Stimulated activated CD4-positive, alpha-beta T cell treated with anti-CD3 and anti-CD28 coated beads, Interleukin-1b, Interleukin-23, amount 100 ng/mL, for 48 hours (primary cell): ENCODE results near the gene MPZL1.

Experiments
- DNase-seq: peaks from one replicate; pipeline ENCODE4 v3.0.0-alpha.2; 2020

MPZL1 gene

GRCh38 chr1:167751676-167752075 lies 29.9 kb downstream of the MPZL1 start:
- no peak for DNase-seq

DNA sequence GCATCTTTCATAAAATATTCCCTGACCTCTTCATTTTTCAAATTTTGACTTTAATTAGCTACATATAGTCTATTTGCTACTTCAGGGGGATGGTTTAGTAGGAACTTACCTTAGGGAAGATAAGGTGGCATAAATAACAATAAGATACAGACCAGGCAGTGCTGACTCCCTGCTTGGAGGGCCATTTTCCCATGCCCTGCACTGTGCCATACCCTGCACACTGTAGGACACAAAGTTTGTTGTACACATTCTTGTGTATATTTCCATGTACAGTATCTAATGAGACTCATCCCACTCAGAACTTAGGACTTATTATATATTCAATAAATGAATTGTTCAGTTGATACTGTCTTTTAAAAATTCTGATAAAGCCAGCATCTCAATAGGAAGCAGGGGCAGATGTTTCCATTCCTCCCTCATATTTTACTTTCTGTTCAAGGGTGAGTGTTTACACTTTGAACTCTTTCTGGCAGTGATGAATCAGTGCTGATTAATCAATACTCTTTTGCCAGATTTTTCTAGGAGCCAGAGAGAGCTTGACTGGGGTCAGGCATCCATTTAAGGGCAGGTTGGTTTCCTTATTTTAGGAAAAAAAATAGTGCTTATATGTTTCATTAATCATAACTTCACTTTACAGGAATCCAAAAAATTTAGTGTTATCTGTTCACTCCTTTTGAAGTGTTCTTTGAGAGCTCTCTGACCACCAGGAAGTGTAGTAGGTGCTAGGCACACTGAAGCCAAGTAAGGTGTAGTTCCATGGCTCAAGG lies 30.6 kb downstream of the MPZL1 start:
- no peak for DNase-seq

DNA sequence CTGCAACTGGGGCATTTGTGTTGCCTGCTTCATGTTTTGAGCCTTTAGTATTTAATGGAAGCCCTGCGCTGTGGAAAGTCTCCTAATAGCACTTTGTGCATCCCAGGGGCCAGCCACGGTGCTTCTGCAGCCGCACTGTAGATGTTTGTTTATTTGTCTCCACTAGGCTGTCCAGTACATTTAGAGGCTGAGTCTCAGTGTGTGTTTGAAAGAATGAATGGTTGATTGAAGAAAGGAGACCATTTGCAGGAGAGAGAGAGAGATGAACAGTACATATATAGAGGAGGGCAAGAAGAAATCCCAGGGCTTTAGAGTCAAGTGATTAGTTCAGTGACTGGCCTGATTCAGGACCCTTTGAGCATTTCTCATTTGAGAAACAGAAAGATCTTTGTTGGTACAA lies 33.9 kb downstream of the MPZL1 start:
- DNase-seq = no peak

- no peak for DNase-seq
Observed at GRCh38 chr1:167756730-167757405, 35.1 kb downstream of the MPZL1 start.

DNA sequence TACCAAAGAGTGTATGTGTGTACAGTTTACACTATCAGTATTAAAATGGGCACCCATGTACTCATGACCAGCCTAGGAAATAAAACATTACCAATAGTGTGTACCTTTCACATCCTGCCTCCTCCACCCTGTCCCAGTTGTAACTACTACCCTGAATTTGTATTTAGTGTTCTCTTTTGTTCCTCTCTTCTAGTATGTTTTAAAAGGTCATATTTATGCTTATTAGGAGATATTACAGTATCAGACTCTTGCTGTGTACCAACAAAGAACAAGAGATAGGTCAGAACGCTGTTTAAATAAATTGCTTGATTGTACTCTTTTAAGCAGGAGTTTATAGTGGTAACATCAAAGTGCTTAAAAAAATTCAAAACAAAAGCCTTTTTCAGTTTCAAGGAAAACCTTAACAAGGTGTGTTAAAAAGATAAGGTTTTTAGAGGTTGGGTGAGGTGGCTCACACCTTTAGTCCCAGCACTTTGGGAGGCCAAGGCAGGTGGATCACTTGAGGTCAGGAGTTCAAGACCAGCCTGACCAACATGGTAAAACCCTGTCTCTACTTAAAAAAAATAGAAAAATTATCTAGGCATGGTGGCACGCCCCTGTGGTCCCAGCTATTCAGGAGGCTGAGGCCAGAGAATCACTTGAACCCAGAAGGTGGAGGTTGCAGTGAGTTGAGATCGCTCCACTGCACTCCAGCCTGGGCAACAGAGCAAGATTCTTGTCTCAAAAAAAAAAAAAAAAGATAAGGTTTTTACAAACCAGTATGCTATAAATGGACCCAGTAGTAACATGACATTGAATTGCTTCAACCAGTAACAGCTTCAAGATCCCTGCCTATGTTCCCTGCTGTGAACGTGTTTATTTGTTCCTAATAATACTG lies 35.9 kb downstream of the MPZL1 start:
- DNase-seq = no peak

DNA sequence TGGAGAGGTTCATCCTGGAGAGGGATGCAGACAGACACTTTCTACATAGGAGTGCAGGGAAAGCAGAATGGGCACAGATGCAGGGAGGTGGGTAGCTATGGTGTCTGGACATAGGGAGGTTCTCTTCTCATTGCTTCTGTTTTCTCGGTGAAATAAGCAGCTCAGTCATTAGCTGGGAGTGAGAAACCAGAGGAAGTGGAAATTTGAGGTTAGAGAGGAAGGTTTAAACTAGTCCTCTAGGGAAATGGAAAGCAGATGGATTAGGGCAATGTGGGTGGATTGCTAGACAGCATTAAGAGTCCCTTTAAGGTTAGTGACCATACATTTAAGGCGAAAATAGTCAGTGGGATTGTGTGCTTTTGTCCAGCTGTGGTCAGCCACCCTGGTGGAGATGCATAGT lies 39.6 kb downstream of the MPZL1 start:
- DNase-seq = no peak

- peak; percentile 38 for DNase-seq
Observed at GRCh38 chr1:167762061-167762746, 40.4 kb downstream of the MPZL1 start.

- no peak for DNase-seq
Observed at GRCh38 chr1:167763525-167764220, 41.9 kb downstream of the MPZL1 start.

DNA sequence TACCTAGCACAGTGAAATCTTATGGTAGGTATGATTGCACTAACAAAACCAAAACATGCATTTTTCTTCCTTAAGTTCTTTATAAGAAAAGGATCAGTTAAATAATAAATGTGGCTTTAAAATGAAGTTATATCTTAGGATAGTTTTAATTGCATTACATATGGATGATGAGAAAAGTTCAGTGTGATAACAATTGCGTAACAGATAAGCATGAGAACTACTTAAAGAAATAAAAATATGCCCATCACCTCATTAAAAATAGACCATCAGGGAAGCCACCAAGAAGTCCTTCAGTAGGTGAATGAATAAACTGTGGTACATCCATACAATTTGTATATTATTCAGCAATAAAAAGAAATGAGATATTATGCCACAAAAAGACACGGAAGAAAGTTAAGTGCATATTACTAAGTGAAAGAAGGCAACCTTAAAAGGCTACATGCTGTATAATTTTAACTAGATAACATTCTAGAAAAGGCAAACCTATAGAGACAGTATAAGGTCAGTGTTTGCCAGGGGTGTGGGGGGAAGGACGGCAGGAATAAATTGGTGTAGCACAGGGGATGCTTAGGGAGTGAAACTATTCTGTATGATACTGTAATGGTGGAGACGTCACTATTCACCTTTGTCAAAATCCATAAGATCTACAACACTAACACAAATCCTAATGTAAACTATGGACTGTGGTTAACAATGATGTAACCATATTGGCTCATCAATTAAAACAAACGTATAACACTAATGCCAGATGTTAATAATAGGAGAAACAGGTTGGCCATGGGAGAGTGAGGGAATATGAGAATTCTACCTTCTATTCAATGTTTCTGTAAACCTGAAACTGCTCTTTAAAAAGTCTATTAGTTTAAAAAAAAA lies 42.9 kb downstream of the MPZL1 start:
- DNase-seq = no peak

GRCh38 chr1:167765496-167765895 lies 43.7 kb downstream of the MPZL1 start:
- DNase-seq = no peak

DNA sequence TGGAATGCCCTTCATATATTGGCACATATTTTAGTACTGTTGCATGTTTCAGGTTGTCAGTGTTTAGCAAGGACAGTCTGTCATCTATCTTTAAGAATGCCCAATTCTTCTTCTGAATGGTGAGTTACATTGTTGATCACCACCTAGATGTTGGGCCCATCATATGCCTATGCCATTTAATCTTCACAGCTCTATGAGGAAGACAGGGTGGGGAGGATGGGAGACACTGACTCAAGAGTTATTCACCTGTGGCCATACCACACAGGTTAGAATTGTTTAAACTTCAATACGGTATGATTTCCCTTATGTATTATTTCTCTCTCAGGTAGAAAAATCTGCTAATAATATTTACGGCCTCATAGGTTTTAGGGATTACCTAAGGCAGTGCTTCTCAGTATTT lies 44.8 kb downstream of the MPZL1 start:
- no peak for DNase-seq

DNA sequence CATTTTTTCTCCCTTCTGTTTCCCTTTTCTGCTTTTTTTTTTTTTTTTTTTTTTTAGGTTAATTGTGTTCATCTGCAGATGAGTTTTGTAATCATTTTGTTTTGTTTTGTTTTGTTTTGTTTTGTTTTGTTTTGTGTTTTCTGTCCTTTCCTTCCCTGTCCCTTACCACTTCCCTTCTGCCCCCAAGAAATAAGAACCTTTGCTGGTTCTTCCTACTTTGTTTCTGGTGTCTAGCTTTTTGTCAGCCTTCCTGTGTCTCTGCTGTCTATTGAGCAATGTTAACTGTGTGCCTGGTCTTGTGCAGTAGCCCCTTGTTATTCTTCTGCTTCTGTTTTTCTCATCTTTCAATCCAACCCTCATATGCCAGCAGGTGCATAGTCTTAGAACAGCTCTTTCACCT lies 46.0 kb downstream of the MPZL1 start:
- no peak for DNase-seq

DNA sequence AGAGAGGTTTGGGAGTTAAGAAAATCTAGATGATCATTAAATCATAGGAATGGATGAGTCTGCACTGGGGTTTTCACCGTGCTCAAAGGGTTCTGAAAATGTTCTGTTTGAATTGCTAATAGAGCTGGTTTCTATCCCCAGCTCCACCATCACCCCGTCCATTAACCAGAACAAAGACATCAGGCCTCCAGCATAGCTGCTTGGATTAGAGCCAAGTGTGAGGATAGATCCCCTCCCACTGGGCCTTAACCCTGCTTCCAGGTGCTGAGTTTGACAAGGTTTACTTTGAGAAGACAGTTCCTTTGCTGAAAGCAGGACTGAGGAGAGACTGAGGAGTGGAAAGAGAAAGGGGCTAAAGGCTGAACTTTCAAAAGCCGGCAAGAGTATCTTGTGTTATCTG lies 48.3 kb downstream of the MPZL1 start:
- DNase-seq = no peak

DNA sequence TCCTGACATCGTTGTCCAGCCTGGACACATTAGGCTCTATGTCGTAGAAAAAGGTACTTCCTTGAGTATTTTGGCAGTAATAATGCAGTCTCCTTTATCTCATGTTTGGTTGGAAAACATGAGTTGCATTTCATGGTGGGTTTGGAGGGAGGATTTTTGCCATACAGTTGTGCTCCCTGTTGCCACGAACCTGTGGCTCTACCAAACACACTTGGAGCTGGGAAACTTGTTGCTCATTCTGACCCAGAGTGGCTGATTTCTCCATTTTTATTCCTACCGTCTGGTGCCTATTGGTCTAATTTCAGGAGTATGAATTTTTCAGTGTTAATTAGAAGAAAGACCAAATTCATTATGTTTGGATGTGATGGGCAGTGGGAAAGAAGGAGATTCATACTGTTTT lies 50.7 kb downstream of the MPZL1 start:
- no peak for DNase-seq

GRCh38 chr1:167773516-167773915 lies 51.7 kb downstream of the MPZL1 start:
- DNase-seq = no peak

DNA sequence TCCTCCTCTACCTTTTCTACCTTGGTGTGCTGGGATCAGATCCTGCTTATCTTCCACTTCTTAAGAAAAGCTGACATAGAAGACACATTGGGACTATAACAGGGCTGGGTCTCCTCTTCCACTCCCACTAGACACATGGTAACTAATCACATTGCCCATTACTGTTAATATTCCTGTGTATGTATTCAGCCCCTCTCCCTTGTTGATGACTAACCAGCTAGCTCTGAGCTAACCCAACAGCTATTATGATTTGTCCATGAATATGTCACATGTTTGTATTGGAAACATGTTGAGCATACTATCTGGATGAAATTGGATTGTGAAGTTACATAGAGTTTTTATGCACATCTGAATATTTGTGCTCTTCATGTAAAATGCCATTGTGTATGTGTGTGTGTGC lies 52.9 kb downstream of the MPZL1 start:
- DNase-seq = no peak

DNA sequence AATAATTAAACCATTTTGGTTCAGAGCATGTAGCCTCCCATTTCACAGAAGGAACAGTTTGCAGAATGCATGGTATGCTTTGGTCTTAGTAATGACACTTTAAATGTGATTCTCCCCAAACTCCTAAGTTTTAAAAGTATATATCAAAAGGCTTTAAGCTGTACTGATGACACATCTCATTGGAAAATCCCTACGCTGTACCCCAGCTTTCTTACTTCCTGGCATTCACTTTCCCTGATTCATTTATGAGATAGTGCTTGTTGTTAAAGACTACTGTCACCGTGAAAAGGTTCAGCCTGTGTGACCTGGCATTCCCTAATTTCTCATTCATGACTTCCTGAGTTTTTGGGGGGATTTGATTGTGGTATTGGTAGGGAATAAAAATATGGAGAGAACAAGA lies 53.4 kb downstream of the MPZL1 start:
- no peak for DNase-seq

DNA sequence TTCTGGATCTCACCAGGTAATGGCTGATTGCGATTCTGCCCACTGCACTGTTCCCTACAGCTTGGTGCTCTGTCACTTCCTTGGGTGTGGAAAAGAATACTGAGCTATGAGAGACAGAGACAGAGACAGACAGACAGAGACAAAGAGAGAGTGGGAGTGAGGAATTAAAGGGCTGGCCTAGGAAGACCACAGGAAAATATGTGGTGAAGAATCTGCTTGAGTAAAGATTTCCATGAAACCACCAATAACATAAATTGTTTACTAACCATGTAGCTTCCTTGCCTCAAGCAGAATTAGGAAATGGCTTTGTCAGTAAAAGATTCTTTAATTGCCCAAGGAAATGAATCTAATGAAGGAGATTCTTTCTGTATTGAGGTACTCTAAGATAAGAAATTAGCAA lies 54.4 kb downstream of the MPZL1 start:
- DNase-seq = no peak

DNA sequence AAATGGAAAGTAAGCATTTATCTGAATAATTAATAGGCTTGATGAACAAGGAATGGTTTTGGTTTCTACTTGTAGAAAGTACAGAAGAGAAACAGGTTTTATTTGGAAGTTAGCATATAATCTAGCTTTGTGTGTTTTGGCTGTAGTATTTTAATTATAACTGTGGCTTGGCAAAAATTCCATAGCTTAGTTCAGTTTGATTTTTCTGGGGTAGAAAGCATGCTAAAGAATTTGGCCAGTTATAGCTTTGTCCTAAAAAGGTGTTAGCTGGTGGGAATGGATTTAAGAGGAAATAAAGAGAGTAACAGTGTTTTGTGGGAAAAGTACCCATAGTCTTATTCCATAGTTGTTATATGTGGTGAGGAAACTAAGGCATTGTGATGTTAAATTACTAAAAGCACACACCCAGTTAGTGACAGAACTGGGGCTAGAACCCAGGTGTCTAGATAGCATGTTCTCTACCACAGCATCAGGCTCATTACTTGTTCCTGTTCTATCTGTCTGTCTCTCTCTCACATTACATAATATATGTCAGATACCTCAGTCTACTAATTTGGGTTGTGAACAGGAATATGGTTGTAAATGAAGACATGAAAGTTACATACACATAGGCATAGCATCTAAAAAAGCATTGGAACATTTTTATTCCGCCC lies 55.0 kb downstream of the MPZL1 start:
- DNase-seq = no peak

GRCh38 chr1:167777269-167777650 lies 55.5 kb downstream of the MPZL1 start:
- DNase-seq = no peak

DNA sequence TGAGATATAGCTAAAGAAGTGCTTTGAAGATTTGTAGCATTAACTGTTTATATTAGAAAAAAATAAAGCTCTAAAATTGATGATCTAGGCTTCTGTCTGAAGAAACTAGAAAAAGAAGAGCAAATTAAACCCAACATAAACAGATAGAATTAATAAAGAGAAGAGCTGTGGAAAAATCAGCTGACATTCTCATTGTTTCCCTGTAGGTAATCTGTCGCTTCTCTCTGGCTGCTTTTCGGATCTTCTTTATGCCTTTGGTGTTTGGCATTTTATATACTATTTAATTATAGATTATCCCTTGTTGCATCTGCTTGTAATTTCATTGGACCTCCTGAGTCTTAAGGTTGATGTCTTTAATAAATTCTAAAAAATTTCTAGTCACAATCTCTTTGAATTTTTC lies 59.8 kb downstream of the MPZL1 start:
- no peak for DNase-seq
